ENCODE data around the gene SNCAIP.

SNCAIP gene

DNA sequence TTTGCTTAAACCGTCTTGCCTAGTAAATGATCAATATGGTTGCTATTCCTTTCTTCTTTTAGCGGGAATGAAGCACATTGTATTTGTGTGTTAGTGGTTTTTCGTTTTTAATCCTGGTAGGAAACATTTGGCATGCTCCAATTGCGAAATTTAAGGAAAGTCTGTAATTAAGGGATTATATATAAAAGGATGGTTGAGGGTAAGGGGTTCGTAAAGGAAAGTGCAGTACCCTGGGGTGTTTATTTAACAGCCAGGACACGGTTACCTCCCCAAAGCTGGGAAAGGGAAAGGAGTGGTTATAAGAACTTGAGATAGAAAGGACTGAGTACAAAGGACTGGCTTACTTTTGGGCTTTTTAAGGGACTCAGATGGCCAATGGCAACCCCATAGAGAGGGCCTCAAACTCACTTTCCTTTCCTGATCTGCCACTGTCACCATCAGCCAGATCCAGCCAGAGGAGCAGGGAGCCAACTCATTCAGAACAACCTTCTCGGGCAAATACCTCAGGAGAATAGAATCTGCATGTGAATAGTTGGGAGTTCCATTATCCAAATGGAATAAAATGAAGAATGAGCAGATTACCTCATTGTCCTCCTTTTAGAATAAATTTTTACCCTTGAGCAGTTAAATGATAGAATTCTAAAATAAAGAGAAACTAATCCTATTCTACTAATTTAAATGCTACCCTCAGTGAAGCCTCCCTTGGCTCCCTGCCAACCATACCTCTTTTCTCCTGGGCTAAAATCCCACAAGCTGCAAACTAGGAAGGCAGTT is 117.7 kb downstream of the SNCAIP start:
- DNase-seq = no peak

DNA sequence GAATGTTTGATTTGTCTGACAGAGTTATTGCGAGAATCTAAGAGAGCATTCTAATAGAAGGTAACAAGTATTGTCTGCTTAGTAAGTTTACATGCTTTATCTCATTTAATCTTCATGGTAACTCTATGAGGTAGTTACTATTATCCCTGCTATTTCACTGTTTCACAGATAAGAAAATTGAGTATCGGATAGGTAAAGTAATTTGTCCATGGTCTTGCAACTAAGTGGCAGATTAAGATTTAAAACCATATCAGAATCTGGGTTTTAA is 118.2 kb downstream of the SNCAIP start:
- DNase-seq = no peak

- DNase-seq = no peak
Measured at GRCh38 chr5:122431298-122431697, 119.3 kb downstream of the SNCAIP start.

DNA sequence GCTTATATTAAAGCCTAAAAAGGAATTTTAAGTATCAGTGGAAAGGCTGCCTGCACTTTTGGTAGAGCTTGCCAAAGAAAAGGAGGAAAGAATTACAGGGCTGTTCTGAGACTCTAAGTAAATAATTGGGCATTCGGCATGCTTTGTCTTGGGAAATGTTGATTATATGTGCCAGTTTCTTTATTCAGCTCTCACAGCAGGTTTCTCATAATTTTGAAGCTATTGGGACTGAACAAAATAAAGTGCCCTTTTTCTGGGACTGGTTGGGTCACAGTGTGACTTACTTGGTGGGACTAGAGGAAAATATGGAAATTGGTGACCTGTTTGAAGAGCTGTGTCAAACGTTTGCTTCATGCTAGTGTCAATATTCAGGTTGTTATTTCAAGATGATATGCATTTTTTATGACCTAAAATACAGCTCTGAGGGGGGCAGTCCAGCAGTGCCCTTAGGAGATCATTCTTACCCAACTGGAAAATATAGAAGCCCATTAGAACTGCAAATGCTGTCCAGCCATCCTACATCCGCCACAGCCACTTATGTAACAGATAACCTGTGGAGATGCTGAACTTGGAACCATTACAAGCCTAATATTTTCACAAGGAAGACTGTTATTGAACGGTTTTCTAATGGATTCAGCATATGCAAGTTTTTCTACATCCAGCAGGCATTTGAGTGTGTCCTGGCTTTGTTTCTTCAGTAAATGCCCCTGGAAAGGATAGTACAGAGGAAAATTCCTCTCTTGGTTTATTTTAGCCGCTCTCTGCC is 122.4 kb downstream of the SNCAIP start:
- no peak for DNase-seq

GRCh38 chr5:122435234-122435633 is 123.2 kb downstream of the SNCAIP start:
- no peak for DNase-seq

DNA sequence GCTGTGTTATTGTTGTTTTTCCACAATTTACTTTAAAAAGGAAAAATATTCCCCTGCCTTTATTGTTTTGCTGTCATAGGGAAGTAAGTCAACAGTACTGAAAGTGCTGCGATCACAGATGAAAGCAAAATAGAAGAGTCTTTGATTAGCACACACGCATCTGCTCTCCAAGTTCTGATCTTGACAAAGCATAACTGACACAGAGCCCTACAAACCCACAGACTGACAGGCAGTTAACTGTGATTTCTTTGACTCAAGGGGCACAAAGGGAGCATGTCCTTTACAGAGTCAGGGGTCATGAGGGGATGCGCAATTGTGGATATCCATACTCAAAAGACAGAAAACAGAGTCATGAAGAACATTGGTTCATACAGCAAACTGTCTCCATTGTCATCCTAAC is 123.7 kb downstream of the SNCAIP start:
- no peak for DNase-seq

- DNase-seq = no peak
Measured at GRCh38 chr5:122436615-122437014, 124.6 kb downstream of the SNCAIP start.

DNA sequence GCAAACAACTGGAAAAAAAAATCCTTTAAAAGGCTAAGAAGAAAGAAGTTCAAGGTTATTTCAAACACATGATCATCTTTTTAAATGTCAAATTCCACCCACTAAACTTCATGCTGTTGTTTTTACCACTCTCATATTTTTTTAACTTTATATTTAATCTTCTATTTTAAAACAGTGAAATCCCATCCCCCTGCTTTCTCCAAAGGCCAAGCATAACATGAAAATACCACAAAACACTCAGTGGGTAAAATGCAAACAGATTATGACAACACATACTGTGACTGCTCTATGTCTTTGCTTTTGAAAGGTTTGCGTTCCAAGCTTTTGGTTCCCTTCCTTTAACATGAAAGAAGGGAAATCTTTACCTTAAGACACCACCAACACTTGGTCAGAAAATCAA is 127.6 kb downstream of the SNCAIP start:
- DNase-seq = peak; percentile 22

DNA sequence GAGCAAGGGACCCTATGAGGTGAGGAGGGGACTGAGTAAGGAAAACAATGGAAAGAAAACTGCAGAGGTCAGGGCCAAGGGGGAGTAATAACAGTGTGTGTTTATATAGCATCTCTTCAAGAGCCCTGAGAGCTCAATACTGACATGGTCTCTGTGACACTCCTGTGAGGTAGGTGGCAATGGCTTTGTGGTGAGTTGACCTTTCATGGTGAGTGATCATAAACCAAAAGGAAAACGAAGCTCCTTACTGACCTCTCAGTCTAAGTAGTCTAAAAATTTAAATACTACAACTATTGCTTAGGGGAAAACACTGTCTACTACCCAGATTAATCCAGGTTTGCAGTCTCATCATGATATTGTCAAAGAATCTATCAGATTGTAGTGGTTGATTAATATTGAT is 130.9 kb downstream of the SNCAIP start:
- DNase-seq = no peak

DNA sequence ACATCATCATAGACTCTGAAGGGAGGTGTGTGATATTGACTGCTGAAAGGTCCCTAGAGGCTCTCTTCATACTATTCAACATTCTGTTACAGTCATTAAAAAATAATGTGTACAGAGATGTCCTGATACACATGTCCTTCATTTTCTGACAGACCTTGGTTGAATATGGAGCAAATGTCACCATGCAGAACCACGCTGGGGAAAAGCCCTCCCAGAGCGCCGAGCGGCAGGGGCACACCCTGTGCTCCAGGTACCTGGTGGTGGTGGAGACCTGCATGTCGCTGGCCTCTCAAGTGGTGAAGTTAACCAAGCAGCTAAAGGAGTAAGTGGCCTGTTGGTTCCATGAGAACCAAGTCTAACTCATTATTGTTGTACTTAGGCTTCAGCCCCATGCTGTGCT is 132.4 kb downstream of the SNCAIP start:
- DNase-seq = no peak

- no peak for DNase-seq
Measured at GRCh38 chr5:122445070-122445469, 133.0 kb downstream of the SNCAIP start.

DNA sequence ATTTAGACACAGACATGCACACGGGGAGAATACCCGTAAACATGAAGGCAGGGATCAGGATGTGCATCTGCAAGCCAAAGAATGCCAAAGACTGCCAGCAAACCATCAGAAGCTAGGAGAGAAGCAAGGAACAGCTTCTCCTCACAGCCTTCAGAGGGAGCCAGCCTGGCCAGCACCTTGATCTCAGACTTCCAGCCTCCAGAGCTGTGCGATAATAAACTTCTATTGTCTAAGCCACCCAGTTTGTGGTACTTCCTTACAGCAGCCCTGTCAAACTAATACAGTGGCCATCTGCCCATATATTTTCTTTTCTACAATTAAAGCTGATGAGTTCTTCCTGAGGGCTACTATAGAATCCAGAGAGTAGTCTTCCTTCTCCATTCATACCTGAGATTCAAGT is 135.0 kb downstream of the SNCAIP start:
- DNase-seq = no peak

- no peak for DNase-seq
Measured at GRCh38 chr5:122447879-122448278, 135.8 kb downstream of the SNCAIP start.

DNA sequence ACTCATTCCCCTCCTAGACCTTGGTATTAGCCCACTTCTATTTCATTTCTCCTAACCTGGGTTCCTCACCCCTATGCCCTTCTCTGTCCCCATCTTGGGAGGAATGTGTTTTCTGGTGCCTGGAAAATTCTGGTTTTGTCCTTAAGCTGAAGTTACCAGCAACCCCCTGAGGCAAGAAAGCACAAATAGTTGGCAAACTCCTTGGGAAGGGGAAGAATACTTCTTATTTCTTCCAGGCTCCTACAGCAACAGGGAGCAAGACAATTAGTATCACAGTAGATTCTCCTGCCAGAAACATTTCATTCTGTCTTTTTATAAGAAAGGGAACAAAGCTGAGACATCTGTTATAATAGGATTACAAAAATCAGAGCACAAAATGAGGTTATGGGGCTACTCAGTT is 142.5 kb downstream of the SNCAIP start:
- no peak for DNase-seq

DNA sequence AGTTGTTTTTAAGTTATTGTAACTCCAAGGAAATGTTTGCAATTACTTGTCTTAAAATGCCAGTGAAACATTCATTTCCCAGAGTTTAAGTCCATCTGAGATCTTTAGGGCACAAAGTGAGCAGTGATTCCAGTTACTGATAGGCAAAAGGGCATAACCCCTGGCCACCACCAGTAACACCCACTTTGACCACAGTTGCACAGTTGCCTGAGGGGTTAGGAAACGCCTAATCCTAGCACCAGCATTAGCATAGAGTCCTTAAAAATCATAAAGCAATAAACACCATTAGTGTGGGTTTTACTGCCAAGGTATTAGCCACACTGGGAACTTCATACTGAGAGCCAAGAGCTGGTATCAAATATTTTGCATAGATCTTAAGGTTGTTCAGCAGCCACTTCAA is 143.9 kb downstream of the SNCAIP start:
- DNase-seq = no peak

- DNase-seq = no peak
Measured at GRCh38 chr5:122457178-122457826, 145.3 kb downstream of the SNCAIP start.

- DNase-seq = peak; percentile 43
Measured at GRCh38 chr5:122458278-122458872, 146.3 kb downstream of the SNCAIP start.

DNA sequence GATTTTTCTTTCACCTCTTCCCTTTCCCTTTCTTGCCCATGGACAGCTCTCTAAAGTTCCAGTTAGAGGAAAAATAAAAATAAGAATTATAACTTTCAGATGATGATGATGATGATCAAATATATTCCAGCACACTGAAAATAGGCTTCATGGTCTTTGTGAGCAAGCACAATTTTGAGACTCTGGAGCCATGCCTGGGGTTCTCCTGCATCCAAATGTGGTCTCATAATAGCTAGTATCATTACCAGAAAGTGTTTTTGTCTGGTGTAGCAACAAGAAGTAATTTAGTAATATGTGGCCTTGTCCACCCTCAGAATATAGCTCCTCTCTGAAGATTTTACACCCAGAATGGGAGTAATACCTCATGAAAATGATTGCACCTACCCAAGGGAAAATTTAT is 150.4 kb downstream of the SNCAIP start:
- no peak for DNase-seq

DNA sequence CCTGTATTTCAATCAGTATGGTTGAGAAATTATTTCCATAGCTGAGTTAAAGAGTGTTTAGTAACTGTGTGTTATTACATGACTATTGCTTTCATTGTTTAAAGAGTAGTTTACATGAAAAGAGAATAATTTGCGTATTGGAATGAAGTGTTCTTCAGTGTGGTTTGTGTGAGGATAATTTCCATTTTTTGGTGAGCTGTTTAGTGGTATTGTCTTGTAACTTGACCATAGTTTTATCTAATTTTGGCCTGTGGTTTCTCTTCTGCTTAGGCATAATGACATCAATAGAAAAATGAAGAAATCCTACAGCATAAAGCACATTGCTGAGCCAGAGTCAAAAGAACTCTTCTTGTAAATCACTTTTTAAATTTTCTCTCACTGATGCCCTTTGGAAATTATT is 151.2 kb downstream of the SNCAIP start:
- DNase-seq = peak; percentile 25

DNA sequence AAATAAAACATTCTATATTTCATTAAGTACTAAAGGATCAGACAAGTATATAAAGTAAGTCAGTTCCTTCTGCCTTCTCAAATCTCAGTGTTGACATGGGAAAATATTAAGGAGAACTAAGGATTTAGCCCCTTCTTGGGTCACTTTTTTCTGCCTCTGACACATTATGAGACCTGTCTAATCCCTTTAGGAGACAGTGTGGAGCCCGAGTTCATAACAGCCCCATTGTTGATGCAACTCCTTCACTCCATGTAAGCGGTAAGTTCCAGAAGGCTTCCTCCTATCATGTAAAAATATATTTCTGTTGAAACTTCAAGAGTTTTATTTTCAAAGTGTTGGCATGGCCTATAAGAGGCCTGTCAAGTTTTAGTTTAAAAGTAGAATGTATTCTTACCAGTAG is 152.2 kb downstream of the SNCAIP start:
- DNase-seq = no peak

DNA sequence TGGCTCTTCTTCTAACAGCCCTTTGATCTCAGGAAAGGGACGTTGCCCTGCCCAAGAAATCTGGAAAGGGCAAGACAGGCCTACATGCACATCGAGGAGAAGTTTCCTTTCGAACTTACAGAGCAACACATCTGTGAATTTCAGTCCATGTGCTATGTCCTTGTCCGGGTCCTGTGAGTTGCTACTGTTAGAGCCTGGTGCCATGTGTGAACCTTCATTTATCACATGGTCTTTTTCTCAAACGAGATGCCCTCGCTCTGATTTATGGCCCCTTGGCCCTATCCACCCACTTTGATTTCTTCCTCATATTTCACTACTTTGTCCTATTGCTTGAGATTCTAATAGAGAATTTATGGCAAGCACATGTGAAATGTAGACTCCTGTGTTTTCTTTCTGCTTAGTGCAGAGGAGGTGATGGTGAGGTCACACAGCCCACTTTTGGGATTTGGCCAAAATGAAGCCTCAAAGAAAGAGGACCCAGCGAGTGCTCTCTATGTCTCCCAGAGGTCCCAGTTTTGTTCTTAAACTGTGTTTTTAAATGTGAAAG is 153.1 kb downstream of the SNCAIP start:
- no peak for DNase-seq

DNA sequence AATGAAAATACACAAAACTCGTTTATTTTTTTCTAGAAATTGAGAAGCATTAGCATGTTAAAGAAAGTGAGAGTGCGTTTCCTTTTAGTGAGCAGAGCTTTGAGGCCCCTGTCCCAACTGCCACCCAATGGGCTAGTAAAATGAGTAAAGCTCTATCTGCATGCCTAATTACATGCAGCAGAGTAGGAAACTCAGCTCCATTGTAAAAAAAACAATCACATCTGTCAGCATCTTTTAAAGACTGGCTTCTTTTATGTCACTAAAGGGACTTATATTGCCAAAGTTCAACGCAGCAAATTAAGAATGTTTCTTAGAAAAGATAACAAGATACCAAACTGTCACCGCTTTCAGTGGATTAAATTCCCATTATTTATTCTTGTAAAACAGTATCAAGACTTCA is 154.0 kb downstream of the SNCAIP start:
- DNase-seq = no peak
